ENCODE data around the gene KIZ.

DNA sequence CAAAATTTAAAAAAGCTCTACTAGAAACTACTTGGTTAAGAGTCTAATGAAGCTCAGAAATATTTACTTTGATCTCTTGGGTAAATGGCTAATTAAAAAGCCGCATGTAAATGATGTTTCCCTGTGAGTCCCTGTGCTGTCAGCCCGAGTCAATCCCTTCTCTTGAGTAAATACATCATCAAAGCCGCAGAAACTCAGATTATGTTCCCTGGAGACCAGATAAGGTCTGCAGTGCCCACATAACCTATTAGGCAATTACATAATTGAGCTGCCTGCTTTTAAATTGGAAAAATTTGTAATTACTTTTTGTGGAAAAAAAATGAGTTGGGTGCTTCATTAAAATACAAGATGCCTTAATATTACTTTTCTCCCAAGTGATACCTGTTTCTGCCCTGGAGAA lies 83.1 kb downstream of the KIZ start:
- TF ChIP-seq, protein P1, sequence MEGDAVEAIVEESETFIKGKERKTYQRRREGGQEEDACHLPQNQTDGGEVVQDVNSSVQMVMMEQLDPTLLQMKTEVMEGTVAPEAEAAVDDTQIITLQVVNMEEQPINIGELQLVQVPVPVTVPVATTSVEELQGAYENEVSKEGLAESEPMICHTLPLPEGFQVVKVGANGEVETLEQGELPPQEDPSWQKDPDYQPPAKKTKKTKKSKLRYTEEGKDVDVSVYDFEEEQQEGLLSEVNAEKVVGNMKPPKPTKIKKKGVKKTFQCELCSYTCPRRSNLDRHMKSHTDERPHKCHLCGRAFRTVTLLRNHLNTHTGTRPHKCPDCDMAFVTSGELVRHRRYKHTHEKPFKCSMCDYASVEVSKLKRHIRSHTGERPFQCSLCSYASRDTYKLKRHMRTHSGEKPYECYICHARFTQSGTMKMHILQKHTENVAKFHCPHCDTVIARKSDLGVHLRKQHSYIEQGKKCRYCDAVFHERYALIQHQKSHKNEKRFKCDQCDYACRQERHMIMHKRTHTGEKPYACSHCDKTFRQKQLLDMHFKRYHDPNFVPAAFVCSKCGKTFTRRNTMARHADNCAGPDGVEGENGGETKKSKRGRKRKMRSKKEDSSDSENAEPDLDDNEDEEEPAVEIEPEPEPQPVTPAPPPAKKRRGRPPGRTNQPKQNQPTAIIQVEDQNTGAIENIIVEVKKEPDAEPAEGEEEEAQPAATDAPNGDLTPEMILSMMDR (IDR thresholded peaks at IDR 0.05) = no peak
- TF ChIP-seq POLR2A (IDR thresholded peaks at IDR 0.05) = no peak
